GM21390 (cell line): ENCODE results near the gene LRMDA.

ENCODE experiments used
- ATAC-seq: cut with Tn5 transposase; IDR thresholded peaks from one replicate; pipeline ENCODE4 v1.9.1; 2021; ENCODE audit not compliant: unreplicated experiment

LRMDA gene

DNA sequence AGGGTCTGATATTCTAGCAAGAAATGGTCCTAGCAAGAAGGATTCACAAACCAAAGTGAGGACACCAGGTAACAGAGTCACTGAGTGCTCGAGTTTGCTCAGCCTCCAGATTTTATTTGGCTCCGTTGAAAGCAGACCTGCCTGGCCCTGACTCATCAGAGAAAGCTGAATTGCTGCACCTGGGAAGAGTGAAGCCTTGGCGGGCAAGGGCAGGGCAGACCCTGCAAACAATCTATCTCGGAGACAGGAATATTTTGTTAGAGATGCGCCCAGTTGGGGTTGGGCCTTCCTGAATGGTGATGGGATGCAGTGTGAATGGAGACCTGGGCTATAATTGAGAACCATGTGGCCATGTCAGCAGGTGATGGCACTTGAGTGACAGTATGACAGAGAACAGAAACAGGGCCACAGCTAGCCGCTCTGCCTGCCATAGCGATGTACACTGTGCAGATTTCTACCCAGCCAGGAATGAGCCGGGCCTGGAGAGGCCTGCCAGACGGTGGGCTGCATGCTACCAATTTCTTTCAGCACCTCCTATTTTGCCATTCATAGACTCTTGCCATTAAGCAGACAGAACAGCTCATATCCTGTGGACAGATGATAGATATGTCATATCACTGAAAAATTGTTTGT is 744.2 kb downstream of the LRMDA start:
- ATAC-seq = no peak

DNA sequence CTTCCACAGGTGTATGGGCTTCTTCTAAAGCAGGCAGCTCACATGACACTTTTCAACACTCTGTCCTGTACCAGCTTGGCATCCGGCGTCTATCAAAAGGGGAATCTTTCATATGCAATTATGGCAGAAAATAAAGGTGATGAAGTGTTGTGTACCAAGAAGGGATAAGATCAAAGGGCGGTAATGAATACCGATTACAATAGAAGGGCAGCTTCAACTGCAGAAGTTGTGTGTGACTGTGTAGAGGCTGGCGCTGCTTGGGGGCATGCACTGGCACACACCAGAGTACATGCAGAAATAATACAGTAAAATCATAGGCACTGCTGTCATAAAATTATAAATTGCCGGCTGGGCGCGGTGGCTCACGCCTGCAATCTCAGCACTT is 744.7 kb downstream of the LRMDA start:
- ATAC-seq = no peak

DNA sequence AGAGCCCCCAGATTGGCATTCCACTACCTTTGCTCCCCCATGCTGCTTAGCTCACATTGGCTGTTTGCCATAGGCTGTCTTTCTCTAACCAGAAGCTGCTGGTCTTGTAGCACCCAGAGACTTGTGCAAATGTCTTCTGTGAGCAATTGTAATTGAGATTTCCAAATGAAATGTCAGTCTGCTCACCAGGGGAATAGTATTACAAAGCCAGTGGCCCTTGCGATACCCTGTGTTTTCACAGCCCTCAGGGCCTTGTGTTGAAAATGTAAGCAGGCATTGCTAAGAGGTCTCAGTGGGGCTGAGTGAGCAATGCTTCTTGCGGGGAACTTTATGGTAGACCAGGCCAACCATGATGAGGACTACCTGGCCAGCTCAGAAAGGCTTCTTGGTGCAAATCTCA is 746.5 kb downstream of the LRMDA start:
- no peak for ATAC-seq

GRCh38 chr10:76178532-76179292 is 747.3 kb downstream of the LRMDA start:
- ATAC-seq = no peak

- ATAC-seq = no peak
Observed at GRCh38 chr10:76179806-76180205, 748.4 kb downstream of the LRMDA start.

- ATAC-seq = no peak
Observed at GRCh38 chr10:76184647-76185046, 753.2 kb downstream of the LRMDA start.

DNA sequence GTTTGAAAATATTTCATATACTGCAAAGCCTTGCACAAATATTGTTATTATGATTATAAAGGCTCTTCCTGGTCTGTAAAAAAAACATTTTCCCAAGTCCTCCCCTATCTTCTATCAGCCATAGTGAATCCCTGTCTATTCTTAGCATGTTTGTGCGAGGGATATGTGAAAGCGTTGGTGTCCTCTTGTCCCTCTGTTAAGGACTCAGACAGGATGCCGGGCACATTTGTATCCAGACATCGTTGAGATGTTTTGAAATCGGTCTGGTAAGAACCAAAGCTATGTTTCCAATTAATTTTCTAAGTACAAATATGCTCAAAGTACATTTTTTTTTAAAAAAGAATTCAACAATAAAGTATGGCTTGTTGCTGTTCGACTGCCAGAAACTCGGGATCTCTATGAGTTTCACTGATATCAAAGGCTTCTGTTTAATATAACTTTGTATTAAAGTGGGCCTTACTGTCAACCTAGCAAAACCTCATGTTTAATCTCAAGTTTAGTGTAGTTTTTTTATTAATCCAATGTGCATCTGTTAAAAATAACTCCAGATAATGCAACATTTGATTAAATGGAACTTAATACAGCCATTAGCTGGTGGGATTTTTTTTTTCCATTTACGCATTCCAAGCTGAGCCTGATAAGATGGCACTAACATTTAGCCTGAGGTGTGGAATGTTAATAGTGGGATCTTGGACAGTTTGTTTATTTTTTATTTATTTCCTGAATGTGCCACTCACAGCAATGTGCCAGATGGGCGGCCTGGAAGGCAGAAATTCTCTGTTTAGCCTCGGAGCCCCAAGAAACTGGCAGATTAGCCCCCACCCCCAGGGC is 754.3 kb downstream of the LRMDA start:
- no peak for ATAC-seq

- ATAC-seq = no peak
Observed at GRCh38 chr10:76188216-76188615, 756.8 kb downstream of the LRMDA start.

DNA sequence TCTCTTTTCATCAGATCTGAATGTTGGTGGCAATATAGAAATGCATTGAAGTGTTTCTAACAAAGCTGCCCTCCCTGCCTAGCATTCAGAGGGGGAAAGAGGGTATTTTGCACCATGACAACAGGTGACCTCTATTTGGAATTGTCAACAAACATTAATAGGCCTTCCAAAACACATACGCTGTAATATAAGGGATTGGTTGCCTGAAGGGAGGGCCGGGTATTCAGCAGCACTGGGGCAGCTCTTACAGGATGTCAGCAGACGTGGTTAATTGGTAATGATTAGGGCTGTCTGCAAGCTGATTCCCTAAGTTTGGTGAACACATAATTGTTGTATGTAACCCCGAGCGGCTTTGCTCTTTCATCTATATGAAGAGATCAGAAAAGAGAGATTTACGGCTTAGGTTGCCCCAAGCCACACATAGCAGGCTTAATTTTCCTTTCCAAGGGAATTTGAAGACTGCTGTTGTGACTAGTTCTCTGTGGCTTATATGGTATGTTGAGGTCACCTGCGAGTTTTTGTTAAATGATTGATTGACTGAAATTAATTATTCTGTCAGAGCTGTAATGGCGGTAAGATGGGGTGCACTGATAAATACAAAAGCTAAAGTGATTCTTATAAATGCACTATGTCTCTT is 759.3 kb downstream of the LRMDA start:
- no peak for ATAC-seq

DNA sequence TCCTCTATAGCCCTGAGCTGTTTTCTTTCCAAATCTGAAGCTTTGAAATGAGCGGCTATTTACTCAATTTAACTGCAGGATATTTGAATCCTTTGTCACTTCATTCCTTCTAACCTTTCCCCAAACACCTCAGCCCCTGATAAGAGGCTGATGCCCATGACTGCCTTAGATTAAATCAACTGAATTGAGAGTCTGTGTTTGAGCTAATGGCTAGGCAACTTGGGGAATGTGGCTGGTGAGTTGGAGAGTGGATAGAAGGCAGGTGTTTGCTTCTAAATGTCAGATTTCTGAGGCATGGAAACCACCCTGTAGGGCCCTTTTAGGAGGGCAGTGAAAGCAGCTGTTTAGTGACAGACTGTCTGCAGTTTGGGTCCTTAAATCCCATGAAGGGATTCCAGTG is 759.9 kb downstream of the LRMDA start:
- no peak for ATAC-seq

- no peak for ATAC-seq
Observed at GRCh38 chr10:76192151-76192550, 760.7 kb downstream of the LRMDA start.

- ATAC-seq = no peak
Observed at GRCh38 chr10:76192694-76193320, 761.4 kb downstream of the LRMDA start.

DNA sequence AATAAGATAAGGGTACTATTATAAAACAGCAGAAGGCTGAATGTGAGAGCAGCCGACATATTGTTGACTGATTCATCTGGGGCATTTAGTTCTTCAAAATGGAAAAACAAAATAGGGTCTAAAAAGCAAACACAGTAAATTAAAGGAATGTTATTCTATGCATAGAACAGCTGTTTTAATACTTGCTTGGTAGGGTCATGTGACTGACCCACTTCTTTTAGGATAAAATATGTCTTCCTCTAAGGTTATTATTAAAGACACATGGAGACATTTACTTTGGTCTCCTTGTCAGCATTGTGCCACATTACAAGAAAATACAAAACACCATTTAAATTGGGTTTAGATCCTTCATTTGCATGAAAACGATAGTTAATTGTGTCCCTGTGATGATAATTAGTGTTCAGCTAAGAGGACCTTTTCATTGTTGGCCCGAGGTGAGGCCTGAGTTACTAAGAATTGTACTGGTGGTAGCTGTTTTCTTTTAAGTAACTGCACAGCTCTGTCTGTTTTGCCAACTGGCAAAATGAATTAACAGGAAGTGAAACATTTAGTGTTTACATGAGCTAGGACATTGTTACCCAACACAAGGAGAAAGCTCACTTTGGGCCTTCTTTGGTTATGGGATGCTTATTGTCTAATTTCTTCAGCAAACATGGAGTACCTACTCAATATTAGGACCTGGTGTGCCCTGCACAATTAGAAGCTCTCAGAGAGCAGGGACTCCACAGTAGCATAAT is 764.4 kb downstream of the LRMDA start:
- no peak for ATAC-seq

DNA sequence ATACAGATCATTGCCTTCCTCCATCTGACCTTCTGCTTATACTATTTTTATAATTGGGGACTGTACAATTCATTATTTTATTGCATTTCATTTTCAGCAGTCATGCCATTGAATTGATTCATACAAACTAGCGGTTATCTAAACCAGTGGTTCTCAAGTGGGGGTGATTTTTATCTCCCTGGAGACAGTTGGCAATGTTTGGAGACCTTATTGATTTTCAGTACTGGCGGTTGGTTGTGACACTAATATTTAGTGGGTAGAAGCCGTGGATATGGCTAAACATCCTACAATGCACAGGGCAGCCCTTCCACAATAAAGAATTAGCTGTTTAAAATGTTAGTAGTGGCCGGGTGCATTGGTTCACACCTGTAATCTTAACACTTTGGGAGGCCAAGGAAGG is 765.9 kb downstream of the LRMDA start:
- no peak for ATAC-seq

- ATAC-seq = no peak
Observed at GRCh38 chr10:76198287-76199035, 767.0 kb downstream of the LRMDA start.

- no peak for ATAC-seq
Observed at GRCh38 chr10:76201962-76202361, 770.5 kb downstream of the LRMDA start.

DNA sequence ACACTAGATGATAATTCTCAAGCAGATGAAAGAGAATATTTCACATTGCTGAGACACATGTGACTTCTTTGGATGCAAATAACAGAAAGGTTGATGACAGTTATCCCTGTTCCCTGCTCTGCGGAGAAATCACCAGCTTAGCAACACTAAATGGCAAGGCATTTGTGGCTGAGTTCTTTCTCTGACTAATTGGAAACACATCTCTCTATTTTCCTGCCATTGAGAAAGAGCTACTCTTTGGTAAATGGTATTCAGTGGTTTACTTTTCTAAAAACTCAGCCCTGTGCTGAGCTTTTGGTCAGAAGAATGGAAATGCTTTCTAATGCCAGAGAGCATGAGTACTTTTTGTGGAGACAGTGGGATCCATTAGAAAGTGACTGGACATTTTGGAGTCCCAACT is 771.4 kb downstream of the LRMDA start:
- ATAC-seq = no peak

DNA sequence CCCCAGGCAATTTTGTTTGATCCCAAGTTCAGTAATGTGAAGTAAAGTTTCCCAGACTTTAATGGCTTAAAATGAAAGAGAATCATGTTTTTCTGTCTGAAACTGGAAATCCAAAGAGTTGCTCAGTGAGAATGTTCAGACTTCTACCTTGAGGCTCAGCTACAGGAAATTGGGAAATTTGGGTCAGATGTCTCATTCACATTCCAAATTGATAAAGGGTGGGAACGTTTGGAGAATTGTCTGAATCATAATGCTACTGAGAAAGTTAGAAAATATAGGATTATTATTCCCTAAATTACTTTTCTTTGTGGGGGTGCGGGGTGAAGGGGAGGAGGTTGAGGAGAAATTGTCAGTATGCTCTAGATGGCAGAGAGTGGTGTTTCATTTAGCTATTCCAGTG is 773.9 kb downstream of the LRMDA start:
- no peak for ATAC-seq

DNA sequence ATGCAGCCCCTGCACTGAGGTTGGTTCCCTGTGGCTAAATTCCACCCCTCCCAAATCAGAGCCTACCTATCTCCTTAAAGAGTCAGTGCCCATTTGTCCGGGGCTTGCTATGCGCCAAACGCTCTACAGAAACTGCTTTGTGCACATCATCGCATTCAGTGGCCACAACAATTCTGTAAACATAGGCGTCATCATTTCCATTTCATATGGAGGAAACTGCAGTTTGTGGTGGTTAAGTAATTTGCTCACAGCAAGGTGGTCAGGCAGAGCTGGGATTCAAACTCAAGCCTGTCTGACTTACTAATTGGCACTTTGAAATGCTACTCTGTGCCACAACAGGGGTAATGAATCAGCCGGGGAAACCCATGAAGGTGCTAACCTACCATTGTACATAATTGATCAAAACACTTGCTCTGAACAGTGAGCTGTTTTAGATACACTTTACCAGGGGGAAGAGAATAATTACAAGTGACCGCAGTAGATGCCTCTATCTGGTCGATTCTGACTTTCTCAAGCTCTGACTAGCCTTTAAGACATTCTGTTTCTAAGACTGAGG is 775.5 kb downstream of the LRMDA start:
- ATAC-seq = no peak
